Measurements from ENCODE around the gene SARDH. TPM values are rescaled to one million over a fixed set of nuclear protein-coding genes. Genes with fewer than 3 reads are reported as not detected.
"Not testable (repeated sequence)": the region's sequence is repeated elsewhere in the genome, so short reads cannot be mapped to it uniquely, and the experiment has no call there.

The SARDH gene
- total RNA-seq, 1 donor from 2014 or later: 4.1 TPM

DNA sequence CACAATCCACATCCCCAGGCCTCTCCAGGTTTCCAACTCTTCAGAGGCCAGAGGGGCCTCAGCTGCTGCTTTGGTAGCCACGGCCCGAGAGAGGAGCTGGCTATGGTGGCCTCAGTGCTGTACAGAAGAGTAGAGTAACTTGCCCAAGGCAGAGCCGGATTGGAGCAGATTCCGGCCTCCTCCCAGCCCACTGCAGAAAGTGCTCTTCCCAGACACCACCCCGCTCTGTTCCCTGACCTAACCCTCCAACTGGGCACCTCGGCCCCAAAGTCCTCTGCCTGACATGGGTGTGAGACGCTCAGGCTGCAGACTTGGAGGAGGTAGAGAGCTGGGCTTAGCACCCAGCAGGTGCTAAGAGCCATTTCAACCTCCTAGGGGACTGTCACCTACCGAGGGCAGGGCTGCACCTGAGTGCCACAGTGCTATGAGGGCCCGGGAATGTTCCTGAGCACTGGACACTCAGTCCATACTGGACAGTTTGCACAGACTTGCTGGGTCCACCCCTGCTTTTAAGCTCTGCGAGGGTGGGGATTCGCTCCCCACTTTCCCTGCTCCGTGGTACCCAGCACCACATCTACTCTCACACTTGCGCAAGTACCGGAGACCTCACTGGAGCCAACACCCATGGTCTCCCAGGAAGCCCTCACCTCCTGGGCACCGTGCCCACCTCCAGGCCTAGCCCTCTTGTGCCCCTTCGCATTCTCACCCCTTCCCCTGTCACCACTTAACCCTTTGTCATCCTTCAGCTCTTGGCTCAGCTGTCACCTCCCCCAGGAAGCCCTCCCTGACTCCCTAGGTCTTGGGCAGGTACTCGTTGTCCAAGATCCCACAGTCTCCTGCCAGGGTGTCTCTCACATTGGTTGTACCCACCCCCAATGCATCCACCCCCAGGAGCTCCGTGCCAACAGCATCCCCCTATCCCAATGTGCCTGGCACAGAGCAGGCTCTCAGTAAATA is 52.2 kb downstream of the SARDH start:
- no peak for DNase-seq (ENCODE audit: low spot score)

DNA sequence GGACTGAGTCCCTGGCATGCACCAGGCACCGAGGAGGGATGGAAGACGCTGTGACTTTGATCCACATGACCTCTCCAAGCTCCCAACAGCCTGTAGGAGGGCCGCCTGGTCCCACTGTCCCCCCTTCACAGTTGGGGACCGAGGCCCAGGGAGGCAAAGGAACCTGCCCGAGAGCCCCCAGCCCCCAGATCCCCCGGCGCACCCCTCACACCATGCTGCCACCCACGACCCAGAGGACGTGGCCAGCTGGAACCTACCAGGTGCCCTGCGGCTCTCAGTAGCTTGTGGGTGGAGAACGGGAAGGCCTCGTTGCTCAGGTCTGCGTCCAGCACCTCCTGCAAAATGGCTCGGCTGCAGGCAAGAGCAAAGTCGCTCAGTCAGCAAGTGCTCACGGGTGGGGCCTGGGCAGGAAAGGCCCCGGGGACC is 53.2 kb downstream of the SARDH start:
- no peak for DNase-seq (ENCODE audit: low spot score)

DNA sequence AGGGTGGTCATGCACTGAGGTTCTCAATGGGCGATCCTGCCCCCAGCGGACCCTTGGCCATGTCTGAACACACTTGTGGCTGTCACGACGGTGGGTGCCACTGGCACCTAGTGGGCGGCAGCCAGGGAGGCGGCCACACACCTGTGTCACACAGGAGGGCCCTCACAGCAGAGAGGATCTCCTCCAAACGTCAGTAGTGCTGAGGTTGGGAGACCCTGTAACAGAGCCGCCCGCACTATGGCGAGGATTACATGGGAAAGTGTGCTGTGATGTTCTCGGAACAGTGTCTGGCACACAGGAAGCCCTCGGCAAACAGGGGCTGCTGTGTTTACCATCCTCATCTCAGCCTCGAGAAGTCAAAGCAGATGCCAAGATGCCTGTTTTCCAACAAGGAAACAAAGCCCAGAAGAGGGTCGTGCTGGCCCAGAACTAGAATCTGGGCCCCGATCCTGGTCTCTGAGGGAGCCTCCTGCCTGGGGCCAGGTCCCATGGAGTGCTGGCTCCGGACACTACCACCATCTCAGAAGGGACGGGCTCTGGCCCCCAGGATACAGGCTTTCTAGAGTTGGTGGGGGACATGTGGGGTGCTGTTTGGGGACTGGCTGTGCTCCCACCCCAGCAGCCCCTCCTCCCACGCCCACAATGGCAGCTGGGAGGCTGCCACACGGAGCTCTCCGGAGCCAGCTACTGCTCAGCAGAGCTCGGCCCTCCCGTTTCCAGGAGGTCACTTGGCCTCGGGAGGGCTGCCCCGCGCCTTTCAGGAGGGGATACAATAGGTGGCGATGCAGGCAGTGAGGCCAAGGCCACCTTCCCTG is 53.8 kb downstream of the SARDH start:
- no peak for DNase-seq (ENCODE audit: low spot score)

DNA sequence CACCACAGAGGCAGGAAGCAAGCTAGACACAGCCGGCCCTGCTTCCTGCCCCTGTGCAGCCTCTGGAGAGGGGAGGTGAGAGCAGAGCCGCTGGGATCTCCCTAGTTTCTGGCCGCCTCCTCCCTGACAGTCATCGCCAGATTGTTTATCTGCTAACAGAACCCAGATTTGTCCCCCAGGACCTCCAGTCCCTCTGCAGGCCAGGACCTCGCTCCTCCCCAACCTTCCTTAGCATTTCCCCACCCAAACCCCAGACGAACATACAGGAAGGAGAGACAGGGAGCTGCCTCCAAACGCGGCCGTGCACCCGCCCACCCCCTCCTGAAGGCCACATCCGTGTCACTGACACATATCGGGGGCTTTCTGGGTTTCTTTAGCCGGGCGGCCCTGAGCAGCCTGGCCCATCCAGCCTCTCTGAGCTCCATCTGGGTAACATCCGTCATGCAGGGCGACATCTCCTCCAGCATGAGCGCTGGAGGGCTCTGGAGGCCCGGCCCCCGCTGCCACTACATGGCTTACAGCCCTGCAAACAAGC is 54.5 kb downstream of the SARDH start:
- DNase-seq (ENCODE audit: low spot score): no peak

DNA sequence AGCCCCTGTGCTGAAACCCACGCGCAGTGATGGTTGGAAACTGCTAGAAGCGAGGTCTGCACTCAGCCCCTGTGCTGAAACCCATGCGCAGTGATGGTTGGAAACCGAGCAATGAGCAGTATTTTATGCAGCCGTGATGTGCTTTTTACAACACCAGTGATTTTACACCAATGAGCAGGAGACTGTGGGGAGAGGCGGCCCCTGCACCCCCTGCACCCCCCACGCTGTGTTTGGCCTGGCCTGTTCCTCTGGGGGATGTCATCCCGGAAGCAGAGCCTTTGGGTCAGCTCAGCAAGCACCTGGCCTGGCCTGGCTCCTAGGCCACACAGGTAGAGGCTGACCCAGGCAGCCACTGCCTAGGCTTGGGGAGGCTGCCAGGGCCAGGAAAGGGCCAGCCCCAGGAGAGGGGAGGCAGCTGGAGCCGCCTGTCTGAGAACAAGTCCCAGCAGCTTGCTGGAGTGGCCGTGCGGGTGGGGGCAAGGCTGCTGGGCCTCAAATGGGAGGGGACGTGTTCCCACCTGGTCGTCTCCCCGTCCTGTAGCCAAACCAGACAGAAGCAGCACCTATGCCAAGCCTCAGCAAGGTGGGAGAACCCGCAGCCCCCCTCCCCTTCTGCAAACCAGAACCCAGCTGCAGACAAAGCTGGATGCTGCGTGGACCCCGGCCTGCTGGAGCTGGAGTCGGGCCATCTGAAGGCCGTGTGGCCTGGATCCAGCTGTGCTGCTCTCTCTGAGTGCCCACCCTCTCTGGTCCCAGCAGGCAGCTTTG is 55.1 kb downstream of the SARDH start:
- no peak for DNase-seq (ENCODE audit: low spot score)

DNA sequence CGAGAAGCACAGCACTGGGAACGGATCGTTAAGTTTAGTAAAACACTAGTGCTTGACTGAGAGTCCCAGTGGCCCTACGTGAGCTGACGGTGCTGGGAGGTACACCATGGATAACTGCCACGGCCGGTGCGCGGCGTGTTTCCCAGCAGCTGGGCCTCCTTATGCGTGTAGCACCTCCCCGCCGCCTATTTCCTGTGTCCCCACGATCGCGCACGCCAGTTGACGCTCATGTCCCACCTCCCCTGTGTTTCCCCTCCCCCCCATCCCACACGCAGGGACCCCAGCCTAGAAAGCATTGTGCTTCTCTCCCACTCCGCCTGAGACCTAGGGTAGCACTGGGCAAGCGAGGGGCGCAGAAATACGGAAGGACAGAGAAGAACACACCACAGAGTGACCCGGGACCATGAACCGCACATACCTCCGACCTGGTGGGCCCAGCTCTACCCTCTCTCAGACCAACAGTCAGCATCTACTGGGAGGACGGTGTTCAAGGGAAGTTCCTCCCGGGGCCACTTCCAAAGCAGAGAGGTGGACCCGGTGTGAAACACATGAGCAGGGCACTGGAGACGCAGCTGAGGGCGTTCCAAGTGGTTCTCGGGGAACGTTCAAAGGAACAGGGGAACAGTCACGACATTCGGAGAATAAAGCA is 56.4 kb downstream of the SARDH start:
- no peak for DNase-seq (ENCODE audit: low spot score)

DNA sequence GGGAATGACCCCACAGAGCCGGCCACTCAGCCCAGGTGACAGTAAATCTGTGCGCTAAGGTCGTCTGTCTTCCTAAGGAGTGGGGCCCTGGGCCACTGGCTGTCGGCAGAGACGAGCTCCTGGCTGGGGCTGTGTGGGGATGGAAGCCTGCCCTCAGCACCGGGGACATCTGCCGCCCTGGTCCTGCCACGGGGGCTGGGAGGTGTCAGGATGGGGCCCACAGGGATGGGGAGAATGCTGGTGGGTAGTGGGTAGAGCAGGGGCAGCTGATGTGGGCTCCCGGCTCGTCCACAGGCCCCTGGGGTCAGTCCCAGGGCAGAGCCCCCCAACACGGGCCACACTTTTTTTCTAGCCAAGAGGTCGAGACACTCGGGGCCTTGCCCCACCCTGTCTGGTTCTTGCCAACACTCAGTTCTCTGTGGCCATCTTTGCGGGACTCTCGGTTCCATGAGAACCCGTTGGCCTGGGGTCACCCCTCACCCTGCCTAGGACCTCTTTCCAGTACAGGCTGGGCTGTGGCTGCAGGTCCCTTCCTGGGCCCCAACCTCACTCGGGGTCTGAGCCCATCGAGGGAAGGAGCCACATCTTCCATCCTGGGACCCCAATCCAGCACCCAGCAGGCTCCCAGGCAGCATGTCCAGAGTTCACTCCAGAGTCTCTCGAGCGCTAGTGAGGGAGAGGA is 57.0 kb downstream of the SARDH start:
- DNase-seq (ENCODE audit: low spot score): no peak

DNA sequence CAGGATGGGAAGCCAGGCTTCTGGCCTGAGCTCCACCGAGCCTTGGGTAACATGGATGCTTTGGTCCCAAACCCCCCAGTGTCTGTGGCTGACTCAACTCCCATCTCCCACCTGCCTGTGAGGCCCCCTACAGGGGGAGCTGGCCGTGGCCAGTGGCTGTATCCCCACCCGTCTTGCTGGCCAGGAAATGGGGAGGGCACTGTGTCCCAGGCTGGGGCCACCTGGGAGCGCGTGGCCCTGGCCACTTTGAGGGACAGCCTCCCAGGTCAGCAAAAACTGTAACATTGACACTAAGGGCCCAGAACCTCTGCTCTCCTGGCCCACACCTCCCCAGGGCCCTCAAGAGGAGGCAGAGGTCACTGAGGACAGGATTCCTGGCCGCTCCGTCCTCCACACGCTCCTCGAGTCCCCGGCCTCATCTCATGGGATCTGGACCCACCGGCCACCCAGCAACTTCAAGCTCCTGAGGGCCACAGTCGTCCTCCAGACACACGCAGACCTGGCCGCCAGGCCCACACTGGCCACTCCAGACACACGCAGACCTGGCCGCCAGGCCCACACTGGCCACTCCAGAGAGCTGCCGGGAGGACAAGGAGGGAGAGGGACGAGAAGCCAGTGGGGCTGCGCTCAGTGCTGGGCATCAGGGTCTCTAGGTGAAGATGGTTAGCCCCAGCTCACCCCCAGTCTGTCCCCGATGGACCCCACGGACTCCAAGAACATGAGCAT is 57.7 kb downstream of the SARDH start:
- no peak for DNase-seq (ENCODE audit: low spot score)

DNA sequence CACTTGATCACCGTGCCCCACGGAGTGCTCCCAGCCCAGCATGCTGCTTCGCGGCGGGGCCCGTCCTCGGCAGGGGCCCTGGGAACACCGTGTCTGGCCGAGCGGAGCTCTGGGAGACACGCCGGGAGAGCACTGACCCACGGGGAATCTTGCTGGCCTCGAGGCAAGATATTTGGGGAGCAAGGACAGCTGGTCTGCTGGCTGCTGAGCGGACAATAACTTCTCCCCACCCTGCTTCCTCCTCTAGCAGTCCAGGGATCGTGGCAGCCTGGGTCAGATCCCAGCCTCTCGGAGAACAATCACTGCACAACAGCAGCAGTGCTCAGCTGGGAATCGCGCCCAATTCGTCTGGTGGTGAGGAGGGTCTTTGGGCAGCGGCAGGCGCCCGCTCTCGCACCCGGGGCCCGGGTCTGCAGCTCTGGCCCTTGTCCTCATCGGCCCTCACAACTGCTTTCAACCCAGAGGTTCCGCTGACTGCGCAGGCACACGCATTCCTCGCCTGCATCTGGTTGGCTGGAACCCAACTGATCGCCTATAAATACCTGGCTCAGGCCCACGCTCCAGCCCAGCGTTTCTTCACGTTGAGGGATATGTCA is 58.6 kb downstream of the SARDH start:
- DNase-seq (ENCODE audit: low spot score): no peak

DNA sequence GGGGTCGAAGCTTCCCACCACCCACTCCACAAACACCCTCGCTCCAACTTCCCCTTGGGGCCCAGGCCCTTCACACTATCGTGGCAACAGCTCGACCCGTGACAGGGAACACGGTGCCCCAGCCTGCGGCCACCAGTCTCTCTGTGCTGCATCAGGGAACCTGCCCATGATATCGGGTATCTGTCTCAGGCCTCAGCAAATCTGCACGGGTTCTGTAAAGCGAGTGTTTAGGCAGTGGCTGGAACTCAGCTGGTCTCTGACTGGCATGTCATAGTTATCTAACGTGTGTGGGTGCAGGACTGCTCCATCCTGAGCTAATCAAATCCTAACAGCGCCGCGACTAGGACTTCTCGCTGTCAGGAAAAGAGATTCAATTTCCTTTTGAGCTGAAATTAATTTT is 59.1 kb downstream of the SARDH start:
- no peak for DNase-seq (ENCODE audit: low spot score)

DNA sequence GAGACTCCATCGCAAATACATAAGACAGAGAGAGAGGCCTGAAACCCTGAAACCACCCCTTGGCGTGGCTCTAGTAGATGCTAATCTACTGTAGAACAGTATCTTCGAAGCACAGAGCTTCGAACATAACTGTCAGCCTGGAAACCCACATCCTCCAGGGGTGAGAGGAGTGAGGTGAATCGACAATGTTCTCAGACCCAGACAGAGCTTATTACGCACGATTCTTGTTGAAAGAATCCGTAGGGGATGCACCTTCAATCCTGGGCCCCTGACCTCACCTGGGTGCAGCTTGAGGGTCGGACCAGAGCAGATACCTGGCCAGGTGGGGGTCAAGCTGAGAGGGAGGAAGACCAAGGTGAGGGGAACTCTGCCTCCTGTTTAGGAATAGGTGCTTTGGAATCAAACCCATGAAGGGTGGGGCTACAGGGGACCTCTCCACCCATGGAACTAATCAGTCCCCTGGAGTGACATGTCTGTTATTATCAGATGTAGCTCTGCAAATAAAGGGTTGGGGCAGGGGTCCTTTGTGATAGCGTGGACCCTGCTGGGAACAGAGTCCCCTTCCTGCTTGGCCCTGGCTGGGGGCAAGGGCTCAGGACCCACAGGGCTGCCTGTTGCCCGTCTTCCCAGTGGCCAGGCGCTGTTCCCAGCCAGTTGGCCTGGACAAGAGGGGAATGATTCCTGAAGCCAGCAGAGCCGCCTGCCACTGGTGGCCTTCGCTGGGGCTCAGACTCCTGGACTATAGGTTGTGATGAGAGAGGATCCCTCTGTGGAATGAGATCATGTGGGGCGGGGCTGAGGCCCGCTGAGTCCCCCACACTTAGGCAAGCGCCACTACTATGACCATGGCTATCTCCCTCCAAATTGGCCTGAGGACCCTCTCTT is 60.8 kb downstream of the SARDH start:
- no peak for DNase-seq (ENCODE audit: low spot score)

DNA sequence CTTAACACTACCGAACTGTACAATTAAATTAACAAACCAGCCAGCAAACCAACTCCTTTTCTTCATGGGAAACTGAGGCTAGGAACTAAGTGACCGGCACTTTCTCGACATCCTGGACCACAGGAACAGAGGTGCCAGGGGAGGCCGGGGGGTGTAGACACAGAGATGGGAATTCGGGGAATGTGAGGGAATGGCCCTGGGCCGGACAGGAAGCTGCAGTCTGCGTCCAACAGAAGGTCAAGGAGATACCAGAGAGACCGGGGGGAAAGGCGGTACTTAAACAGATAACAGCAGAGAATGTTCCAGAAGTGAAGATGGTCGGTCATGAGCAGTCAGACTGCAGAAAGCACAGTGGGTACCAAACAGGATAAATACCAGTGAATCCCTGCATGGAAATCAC is 61.7 kb downstream of the SARDH start:
- no peak for DNase-seq (ENCODE audit: low spot score)

DNA sequence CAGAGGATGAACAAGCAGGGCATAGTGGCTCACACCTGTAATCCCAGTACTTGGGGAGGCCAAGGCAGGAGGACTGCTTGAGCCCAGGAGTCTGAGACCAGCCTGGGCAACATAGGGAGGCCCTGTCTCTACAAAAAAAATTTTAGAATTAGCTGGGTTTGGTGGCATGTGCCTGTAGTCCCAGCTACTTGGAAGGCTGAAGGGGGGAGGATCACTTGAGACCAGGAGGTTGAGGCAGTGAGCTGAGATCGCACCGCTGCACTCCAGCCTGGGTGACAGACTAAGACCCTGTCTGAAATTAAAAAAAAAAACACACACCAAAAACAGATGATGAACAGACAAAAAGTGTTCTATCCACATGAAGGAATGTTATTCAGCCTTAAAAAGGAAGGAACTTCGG is 62.4 kb downstream of the SARDH start:
- DNase-seq (ENCODE audit: low spot score): not testable (repeated sequence)

DNA sequence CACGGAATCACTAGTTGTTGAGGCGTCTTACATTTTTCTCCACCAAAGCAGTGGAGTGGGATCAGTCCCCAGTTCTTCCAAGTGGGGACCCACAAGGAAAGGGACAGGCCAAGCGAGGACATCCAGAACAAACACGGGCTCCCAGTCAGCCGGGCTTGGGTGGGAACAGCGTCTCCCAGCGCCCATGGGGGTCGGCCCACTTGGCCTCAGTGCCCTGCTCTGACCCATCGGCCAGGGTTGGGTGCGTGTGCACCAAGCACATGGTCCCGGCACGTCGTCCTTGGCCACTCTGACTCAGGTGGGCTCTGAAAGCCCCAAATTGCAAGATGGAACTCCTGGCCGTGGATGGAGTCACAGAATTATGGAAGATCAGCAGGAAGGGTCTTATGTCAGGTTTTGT is 64.1 kb downstream of the SARDH start:
- no peak for DNase-seq (ENCODE audit: low spot score)

DNA sequence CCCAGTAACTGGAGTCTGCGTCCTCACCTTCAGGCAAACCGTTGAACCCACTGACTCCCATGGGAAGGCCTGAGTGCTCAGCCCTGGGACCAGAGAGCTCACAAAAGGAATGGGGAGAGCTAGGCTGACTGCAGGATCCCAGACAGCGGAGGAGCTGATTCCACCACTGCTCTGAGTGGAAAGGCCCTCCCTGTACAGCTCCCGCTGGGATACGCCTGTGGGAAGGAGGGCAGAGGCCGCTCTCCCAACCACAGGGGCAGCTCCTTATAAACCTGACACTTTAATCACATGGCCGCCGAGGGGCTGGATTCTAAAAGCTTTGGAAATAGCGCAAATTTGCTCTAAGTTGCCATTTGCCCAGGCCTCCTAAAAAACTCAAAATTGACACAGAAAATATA is 64.9 kb downstream of the SARDH start:
- DNase-seq (ENCODE audit: low spot score): no peak

DNA sequence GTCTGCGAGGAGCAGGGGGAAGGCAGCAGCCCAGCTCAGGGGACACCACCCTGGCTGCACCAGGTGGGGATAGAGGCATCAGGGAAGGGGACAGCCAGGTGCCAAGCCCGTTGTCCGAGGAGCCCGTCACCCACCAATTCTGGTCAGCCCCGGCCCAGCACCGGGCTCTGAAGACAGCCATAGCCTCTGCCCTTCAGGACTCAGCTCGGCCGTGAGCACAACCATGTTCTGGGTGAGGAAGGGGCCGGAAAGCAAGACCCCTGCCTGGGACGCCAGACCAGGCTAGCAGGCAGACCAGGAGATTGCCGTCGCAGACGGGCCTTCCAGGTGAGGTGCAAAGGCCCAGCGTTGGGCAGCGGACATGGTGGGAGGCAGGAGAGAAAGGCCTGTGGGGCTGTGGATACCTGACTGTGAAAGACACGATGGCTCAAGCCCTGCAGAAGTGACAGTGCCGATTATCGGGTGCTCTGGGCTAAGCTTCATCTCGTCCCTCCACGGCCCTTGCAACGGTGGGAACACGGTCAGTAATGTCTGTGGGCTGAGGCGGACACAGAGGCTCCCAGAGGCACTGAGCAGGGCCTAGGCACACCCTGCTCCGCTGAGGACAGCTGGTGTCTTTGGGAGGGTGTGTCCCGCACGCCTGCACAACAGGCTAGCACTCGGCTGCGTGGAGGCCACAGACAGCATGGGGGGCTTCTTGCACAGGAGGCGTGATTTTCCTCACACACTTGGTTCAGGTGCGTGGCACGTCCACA is 65.5 kb downstream of the SARDH start:
- no peak for DNase-seq (ENCODE audit: low spot score)

DNA sequence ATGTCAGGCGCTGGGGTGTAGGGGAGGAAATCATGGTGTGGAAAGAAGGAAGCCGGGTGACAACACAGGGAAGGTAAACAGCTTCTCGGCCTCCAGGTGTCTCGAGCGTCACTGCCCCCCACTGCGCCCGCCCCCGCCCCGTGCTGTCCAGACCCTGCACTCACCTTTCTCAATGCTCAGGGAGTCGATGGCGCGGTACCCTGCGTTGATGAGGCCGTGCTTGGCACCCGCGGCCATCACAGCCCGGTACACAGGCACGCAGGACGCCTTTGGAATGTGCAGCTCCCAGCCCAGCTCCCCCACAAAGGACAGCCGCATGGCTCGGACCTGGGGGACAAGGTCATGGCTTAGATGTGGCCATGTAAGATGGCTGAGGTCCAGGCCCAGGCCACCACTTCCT is 66.8 kb downstream of the SARDH start:
- DNase-seq (ENCODE audit: low spot score): no peak

DNA sequence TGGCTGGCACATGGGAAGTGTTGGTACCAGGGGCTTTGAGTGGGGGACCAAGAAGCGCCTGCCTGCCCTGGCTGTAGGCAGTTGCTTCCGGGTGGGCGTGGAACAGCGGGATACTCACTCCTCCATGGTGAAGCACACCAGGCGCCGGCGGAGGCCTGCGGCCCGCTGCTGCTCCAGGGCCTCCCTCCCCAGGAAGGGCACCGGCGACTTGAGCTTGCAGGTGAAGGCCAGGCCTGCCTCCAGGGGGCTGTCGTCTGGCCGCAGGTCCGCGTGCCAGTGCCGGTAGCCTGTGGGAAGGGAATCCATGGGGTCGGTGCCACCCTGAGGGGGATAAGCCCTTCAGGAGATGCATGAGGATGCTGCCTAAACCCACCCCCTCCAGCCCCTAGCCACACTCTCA is 67.7 kb downstream of the SARDH start:
- no peak for DNase-seq (ENCODE audit: low spot score)
